B cell (primary cell): ENCODE measurements around the gene MAP2K5. TPM values are rescaled to one million over a fixed set of nuclear protein-coding genes. Genes with fewer than 3 reads are reported as not detected.

Experiments
- ATAC-seq: fragments of 200-7000 bp; cut with Tn5 transposase; one replicate; pipeline ENCODE4 v1.10.0; 2021; ENCODE audit warnings: low read depth, mild to moderate bottlenecking, moderate number of reproducible peaks, moderate library complexity
- CTCF ChIA-PET: fragments of 350-600 bp; sonication (Branson Sonifier 250); formaldehyde crosslinking; loops from one replicate; lab custom pipeline; 2021; ENCODE audit warnings: antibody characterized with exemption, inconsistent platforms; lab: Charles Lee
- POLR2A ChIA-PET: fragments of 350-600 bp; sonication (Branson Sonifier 250); formaldehyde crosslinking; loops from one replicate; lab custom pipeline; 2021; ENCODE audit warnings: antibody characterized with exemption; lab: Charles Lee
- DNase-seq: peaks from one replicate; pipeline ENCODE4 v3.0.0; 2013
- H2AFZ ChIP-seq: 2 replicates; pipeline ENCODE4 v1.6.1; 2012; ENCODE audit warnings: mild to moderate bottlenecking, low read depth, low read length; ENCODE audit not compliant: insufficient read depth, poor library complexity, severe bottlenecking
- H3K27ac ChIP-seq, 2 donors: 1 replicate in 1 of 2; 2 replicates in 1 of 2; pipeline ENCODE4 v1.5.1; 2012 to 2013; ENCODE audit warnings: low read length in 2 of 2, mild to moderate bottlenecking in 2 of 2, moderate library complexity in 1 of 2
- H3K27me3 ChIP-seq, 4 experiments: fragments of 200-600 bp in 1 of 4; sonication (generic) in 1 of 4; replicated peaks in 1 of 4; 1 replicate in 2 of 4; 2 replicates in 2 of 4; pipeline versions ENCODE4 v1.6.1 to v1.7.0; 2013 to 2016; ENCODE audit warnings: low read length in 3 of 4, mild to moderate bottlenecking in 2 of 4, mixed read lengths in 1 of 4, moderate library complexity in 1 of 4; ENCODE audit not compliant: insufficient read depth in 4 of 4, control insufficient read depth in 3 of 4; ENCODE audit errors: control extremely low read depth in 1 of 4
- H3K36me3 ChIP-seq, 2 experiments: replicated peaks in 1 of 2; 1 replicate in 1 of 2; 2 replicates in 1 of 2; pipeline versions ENCODE4 v1.6.1 to v1.7.1; 2013; ENCODE audit warnings: low read length in 1 of 2; ENCODE audit not compliant: insufficient read depth in 2 of 2, control insufficient read depth in 1 of 2; ENCODE audit errors: control extremely low read depth in 1 of 2, extremely low read depth in 1 of 2
- H3K4me1 ChIP-seq, 2 donors: fragments of 200-600 bp in 1 of 2; sonication (generic) in 1 of 2; 1 replicate in 1 of 2; 2 replicates in 1 of 2; pipeline versions ENCODE4 v1.5.1 to v1.6.1; 2013 to 2017; ENCODE audit warnings: low read length in 2 of 2; ENCODE audit not compliant: control insufficient read depth in 2 of 2, insufficient read depth in 2 of 2
- H3K4me2 ChIP-seq: replicated peaks from 2 replicates; pipeline ENCODE3; 2012; ENCODE audit warnings: mild to moderate bottlenecking, low read depth, low read length; ENCODE audit not compliant: poor library complexity, severe bottlenecking
- H3K4me3 ChIP-seq, 5 experiments: fragments of 200-600 bp in 1 of 5; sonication (generic) in 1 of 5; 1 replicate in 3 of 5; 2 replicates in 2 of 5; pipeline versions ENCODE4 v1.5.1 to v1.7.0; 2011 to 2016; ENCODE audit warnings: low read length in 4 of 5, mild to moderate bottlenecking in 4 of 5, low read depth in 2 of 5, control low read depth in 1 of 5, moderate library complexity in 1 of 5; ENCODE audit not compliant: insufficient read depth in 1 of 5; ENCODE audit errors: control extremely low read depth in 1 of 5, extremely low read depth in 1 of 5
- H3K79me2 ChIP-seq: fragments of 200-600 bp; sonication (generic); one replicate; pipeline ENCODE4 v1.6.0; 2016; ENCODE audit warnings: low read length; ENCODE audit not compliant: control insufficient read depth, insufficient read depth
- H3K9ac ChIP-seq: fragments of 200-600 bp; sonication (generic); 2 replicates; pipeline ENCODE4 v1.6.1; 2017; ENCODE audit warnings: mild to moderate bottlenecking, low read length, moderate library complexity
- H3K9me3 ChIP-seq, 3 donors: one replicate each; pipeline versions ENCODE4 v1.6.1 to v1.7.1; 2013; ENCODE audit warnings: low read length in 2 of 3; ENCODE audit not compliant: control insufficient read depth in 2 of 3, insufficient read depth in 1 of 3; ENCODE audit errors: control extremely low read depth in 1 of 3
- H4K20me1 ChIP-seq: 2 replicates; pipeline ENCODE4 v1.6.0; 2012; ENCODE audit warnings: mild to moderate bottlenecking, low read length; ENCODE audit not compliant: insufficient read depth, control insufficient read depth, poor library complexity, severe bottlenecking
- H3K27ac Mint-ChIP-seq: one replicate; pipeline ENCODE4 v1.8.0; 2021; ENCODE audit warnings: mixed read lengths
- H3K27me3 Mint-ChIP-seq: one replicate; pipeline ENCODE4 v1.8.0; 2021; ENCODE audit warnings: mixed read lengths
- H3K4me1 Mint-ChIP-seq: one replicate; pipeline ENCODE4 v1.8.0; 2021; ENCODE audit warnings: mixed read lengths
- H3K4me3 Mint-ChIP-seq: one replicate; pipeline ENCODE4 v1.8.0; 2021; ENCODE audit warnings: mixed read lengths
- H3K9me3 Mint-ChIP-seq: one replicate; pipeline ENCODE4 v1.8.0; 2022; ENCODE audit warnings: mixed read lengths; ENCODE audit not compliant: insufficient read depth
- CTCF ChIP-seq: fragments of 200-600 bp; IDR thresholded peaks from one replicate; pipeline ENCODE4 v1.8.0; 2022; ENCODE audit warnings: antibody characterized with exemption, mild to moderate bottlenecking
- EZH2 ChIP-seq: IDR thresholded peaks from 2 replicates; pipeline ENCODE4 v1.6.1; 2012; ENCODE audit warnings: borderline replicate concordance, low read depth, mild to moderate bottlenecking, moderate library complexity, low read length; ENCODE audit not compliant: insufficient read depth, poor library complexity, severe bottlenecking
- WGBS: methylation state at CpG from one replicate; pipeline ENCODE4 v1.1.5; 2013; ENCODE audit warnings: missing lambda C conversion rate; ENCODE audit not compliant: insufficient coverage; 5-methylcytosine and 5-hydroxymethylcytosine counted together
- intact Hi-C: fragments of 100-400 bp; cut with micrococcal nuclease; formaldehyde crosslinking; loops from one replicate; pipeline ENCODE4 v1.10.0; 2022
- polyA plus RNA-seq: library from polyadenylated mRNA; depleted of rRNA; stranded (reverse); fragments of >200 nt; gene quantifications from 2 replicates; pipeline ENCODE4 v1.2.3, GENCODE V29; 2012
- total RNA-seq, 2 donors: library from RNA; stranded (reverse); fragments of 120-200 nt in 1 of 2; gene quantifications; 1 replicate in 1 of 2; 2 replicates in 1 of 2; pipeline versions ENCODE4 v1.2.3 to v1.2.4, GENCODE V29; 2013 to 2022

The MAP2K5 gene
- total and polyA plus RNA-seq, 2 donors (not counting 1 experiment from before 2014, with no cell fraction given): 11.1 to 40.0 TPM

GRCh38 chr15:67828278-67828968 lies 285.9 kb downstream of the MAP2K5 start:
- peak overlapping the region in 1 of 5 experiments; percentile 41 for H3K4me3 ChIP-seq
- H4K20me1 ChIP-seq: peaks cover 14% of the 10 kb centered on the region
- DNase-seq (peak; percentile 53), ATAC-seq (no peak)
- H2AFZ ChIP-seq: no peak overlapping the region
- no peaks in the 10 kb centered on the region for H3K36me3 ChIP-seq
- peak overlapping the region; percentile 60 for H3K4me2 ChIP-seq
- ChIA-PET POLR2A (interaction anchor here (0.7 kb wide), 1 partner anchor 267 kb away, joined by 3 read pairs; no protein-coding TSS in a partner anchor), CTCF (interaction anchor here (1.6 to 16.8 kb wide), 2 partner anchors 9 to 45 kb away, joined by 3 to 237 read pairs; no protein-coding TSS in a partner anchor)
- Mint-ChIP-seq H3K27me3 (peaks cover 69% of the 10 kb centered on the region), H3K27ac (peak overlapping the region; percentile 50), H3K9me3 (no peaks in the 10 kb centered on the region), H3K4me3 (peak overlapping the region; percentile 69), H3K4me1 (peaks cover 57% of the 10 kb centered on the region)
- H3K9ac ChIP-seq: peak overlapping the region; percentile 15
- H3K4me1 ChIP-seq: peaks cover 59 to 77% of the 10 kb centered on the region in 2 donors
- peaks cover 0 to 83% (median 17%) of the 10 kb centered on the region in 3 donors for H3K9me3 ChIP-seq
- no peak overlapping the region for H3K27ac ChIP-seq
- H3K27me3 ChIP-seq: peaks cover 4 to 93% (median 70%) of the 10 kb centered on the region in 4 experiments
- intact Hi-C loops: no loop called here
- no peaks in the 10 kb centered on the region for H3K79me2 ChIP-seq
- WGBS: 12% methylated on average over 39 of the region's 40 CpGs
- TF ChIP-seq EZH2 (peak; percentile 62), CTCF (no peak)
